Measurements from ENCODE around the gene PHAF1. TPM values are rescaled to one million over a fixed set of nuclear protein-coding genes. Genes with fewer than 3 reads are reported as not detected.

PHAF1 gene
- total RNA-seq, 2 donors from 2014 or later, result 10.3 TPM

DNA sequence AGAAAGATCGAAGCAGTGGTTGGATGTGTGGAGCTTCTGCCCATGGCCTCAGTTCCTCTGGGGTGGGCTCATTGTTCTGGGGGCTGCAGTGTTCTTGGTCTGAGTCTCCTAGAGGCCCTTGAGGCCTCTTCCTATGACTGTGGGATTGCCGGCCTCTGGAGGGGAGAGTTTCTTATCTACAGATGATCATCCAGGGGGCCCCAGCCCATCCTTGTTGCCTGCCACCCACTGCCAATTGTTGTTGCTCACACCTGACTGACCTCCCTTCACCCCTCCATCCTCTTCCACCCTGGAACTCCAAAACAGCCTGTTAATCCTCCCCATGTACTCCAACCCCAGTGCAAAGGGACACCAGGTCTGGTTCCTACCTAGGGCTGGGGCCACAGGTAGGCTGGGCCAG, 35.2 kb downstream of the PHAF1 start:
- DNase-seq (ENCODE audit: low spot score), result no peak
- Histone ChIP-seq H3K27me3 (no peaks in the 10 kb centered on the region), H3K36me3 (peaks cover 78% of the 10 kb centered on the region), H3K4me1 (peaks cover 0 to 3% of the 10 kb centered on the region in 2 donors), H3K9me3 (no peaks in the 10 kb centered on the region), H3K4me3 (no peak overlapping the region), H3K27ac (no peak overlapping the region)
- TF ChIP-seq CTCF (IDR thresholded peaks at IDR 0.05), result no peak

GRCh38 chr16:67145746-67146145, 36.0 kb downstream of the PHAF1 start:
- Histone ChIP-seq H3K9me3 (no peaks in the 10 kb centered on the region), H3K27me3 (no peaks in the 10 kb centered on the region), H3K36me3 (peaks cover 70% of the 10 kb centered on the region), H3K4me1 (peaks cover 0 to 11% of the 10 kb centered on the region in 2 donors), H3K4me3 (no peak overlapping the region), H3K27ac (no peak overlapping the region)
- no peak for DNase-seq (ENCODE audit: low spot score)
- TF ChIP-seq CTCF (IDR thresholded peaks at IDR 0.05), result no peak

DNA sequence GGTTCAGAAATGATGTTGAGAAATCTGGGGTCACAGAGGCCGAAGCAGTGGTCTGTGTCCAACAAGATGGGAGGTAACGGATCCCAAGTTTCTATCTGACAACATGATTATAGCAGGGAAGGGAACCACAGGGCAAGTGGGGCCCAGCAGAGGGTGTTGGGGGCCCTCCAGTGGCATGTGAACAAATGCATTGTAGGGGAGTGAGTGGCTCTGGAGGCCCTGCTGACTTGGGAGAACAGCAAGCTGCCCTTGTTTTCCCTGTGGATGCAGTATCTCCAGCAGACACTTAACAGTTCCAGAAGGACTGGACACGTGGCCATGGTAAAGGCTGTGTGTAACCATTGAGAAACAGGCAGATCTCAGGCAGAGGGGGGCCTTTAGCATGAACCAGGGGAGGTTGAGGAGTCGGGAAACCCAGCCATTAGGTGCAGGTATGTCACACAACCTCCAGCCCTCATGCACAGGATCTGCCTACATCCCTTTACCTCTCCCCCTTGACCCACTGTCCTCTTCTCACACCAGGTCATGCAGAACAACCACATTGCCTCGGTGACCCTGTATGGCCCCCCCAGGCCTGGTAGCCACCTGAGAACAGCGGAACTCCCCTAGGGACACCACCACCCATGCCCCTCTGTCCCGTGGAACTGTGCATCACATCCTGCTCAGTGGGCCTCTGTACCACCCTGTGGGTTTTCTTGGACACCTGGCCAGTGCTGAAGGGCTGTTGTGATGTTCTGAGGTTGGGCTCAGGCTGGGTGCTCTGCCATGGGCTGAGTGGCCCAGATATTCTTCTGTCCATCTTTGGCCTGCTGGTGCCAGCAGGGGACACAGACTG, 37.0 kb downstream of the PHAF1 start:
- no peak overlapping the region for H3K4me3 ChIP-seq
- H3K36me3 ChIP-seq, result peaks cover 60% of the 10 kb centered on the region
- peaks cover 0 to 18% of the 10 kb centered on the region in 2 donors for H3K4me1 ChIP-seq
- no peaks in the 10 kb centered on the region for H3K9me3 ChIP-seq
- H3K27ac ChIP-seq, result no peak overlapping the region
- DNase-seq (ENCODE audit: low spot score), result no peak
- H3K27me3 ChIP-seq, result no peaks in the 10 kb centered on the region
- no peak for TF ChIP-seq CTCF (IDR thresholded peaks at IDR 0.05)

DNA sequence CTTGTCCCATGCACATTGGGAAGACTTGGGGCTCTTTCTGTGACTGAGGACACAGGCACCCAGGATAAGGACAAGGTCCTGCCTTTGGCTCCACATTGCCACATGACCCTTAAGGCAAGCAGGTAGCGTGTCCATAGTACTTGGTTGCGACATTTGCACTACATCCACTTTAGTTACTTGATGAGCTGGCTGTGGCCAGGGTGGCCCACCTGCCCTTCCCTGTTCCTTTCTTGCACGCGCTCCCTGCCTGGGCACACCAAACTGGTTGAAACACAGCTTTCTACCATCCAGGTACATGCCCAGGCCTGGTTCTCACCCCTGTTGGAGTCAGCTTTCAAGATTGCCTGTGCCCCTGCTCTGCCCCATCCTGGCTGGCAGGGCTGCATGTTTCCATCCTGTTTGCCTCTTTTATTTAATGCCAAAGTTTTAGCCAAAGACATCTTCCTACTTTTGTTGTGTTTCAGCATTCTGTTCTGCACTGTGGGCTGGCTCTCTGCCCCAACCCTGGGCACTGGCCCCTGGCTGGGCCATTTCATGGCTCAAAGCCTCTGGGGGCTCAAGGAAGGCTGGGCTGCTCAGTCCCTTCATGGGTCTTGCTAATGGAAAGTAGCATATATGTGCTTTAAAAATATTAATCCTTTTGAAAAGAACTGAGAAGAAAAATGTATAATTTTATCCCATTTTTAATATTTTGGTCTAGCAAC, 37.8 kb downstream of the PHAF1 start:
- Histone ChIP-seq H3K4me3 (no peak overlapping the region), H3K27me3 (no peaks in the 10 kb centered on the region), H3K27ac (no peak overlapping the region), H3K36me3 (peaks cover 51% of the 10 kb centered on the region), H3K9me3 (no peaks in the 10 kb centered on the region), H3K4me1 (peaks cover 0 to 18% of the 10 kb centered on the region in 2 donors)
- DNase-seq (ENCODE audit: low spot score), result no peak
- TF ChIP-seq CTCF (IDR thresholded peaks at IDR 0.05), result no peak

DNA sequence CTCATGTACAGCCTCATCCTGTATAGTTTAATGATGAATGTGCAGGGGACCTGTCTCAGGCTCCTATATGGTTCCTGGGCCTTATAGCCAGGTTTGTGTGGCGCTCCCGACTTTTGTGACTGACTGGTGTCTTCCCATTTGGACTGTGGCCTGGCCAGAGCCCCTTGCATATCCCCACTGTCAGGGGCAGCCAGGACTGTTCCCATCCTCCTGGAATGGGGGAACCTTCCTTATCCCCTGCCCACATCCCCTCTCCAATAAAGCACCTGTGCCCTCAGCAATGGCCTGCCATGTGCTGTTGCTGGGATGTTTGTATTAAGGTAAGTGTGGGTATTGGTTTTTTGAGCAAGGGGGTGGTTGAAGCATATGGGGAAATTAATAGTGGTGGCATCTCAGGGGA, 38.5 kb downstream of the PHAF1 start:
- H3K27ac ChIP-seq, result no peak overlapping the region
- no peaks in the 10 kb centered on the region for H3K9me3 ChIP-seq
- no peaks in the 10 kb centered on the region for H3K27me3 ChIP-seq
- no peak for TF ChIP-seq CTCF (IDR thresholded peaks at IDR 0.05)
- no peak for DNase-seq (ENCODE audit: low spot score)
- no peak overlapping the region for H3K4me3 ChIP-seq
- H3K4me1 ChIP-seq, result peaks cover 0 to 18% of the 10 kb centered on the region in 2 donors
- peaks cover 45% of the 10 kb centered on the region for H3K36me3 ChIP-seq

All from right atrium auricular region (tissue), 2 donors.